Endothelial cell of umbilical vein (primary cell): Measurements from ENCODE around the gene SPRED2. TPM values are rescaled to one million over a fixed set of nuclear protein-coding genes. Genes with fewer than 3 reads are reported as not detected.

ENCODE experiments used
- BruUV-seq: library from RNA; stranded (reverse); fragments of 400-500 nt; replicated peaks from 2 replicates; lab custom pipeline; 2021; lab: Mats Ljungman, UMichigan
- CTCF ChIA-PET: fragments of 300-600, 350-600 bp; sonication (Branson Sonifier 250); formaldehyde crosslinking; loops from one replicate; lab custom pipeline; 2021; ENCODE audit warnings: antibody characterized with exemption, inconsistent platforms; lab: Charles Lee
- POLR2A ChIA-PET: fragments of 300-600, 350-600 bp; sonication (Branson Sonifier 250); formaldehyde crosslinking; loops from one replicate; lab custom pipeline; 2021; ENCODE audit warnings: antibody characterized with exemption, inconsistent platforms; lab: Charles Lee
- DNase-seq: peaks from one replicate; pipeline ENCODE4 v3.0.0-alpha.2; 2011; ENCODE audit warnings: low read depth, low spot score
- FAIRE-seq: peaks from 2 replicates; lab custom pipeline; 2011; peaks lifted over from hg19 to GRCh38; lab: Jason Lieb, UNC
- H2AFZ ChIP-seq: 2 replicates; pipeline ENCODE4 v1.6.0; 2012; ENCODE audit warnings: low read depth, low read length, control low read depth, inconsistent platforms
- H3K27ac ChIP-seq: 2 replicates; pipeline ENCODE4 v1.5.1; 2011; ENCODE audit warnings: low read depth, mild to moderate bottlenecking, control low read depth, low read length, moderate library complexity; ENCODE audit not compliant: insufficient read depth
- H3K27me3 ChIP-seq, 2 experiments: 2 replicates each; pipeline versions ENCODE4 v1.6.0 to v1.6.1; 2011; ENCODE audit warnings: low read length in 2 of 2, mixed read lengths in 1 of 2; ENCODE audit not compliant: control insufficient read depth in 2 of 2, insufficient read depth in 2 of 2
- H3K36me3 ChIP-seq, 2 experiments: 2 replicates in 1 of 2; 3 replicates in 1 of 2; pipeline ENCODE4 v1.5.1; 2011; ENCODE audit warnings: low read length in 2 of 2, mild to moderate bottlenecking in 1 of 2, moderate library complexity in 1 of 2; ENCODE audit not compliant: control insufficient read depth in 2 of 2, insufficient read depth in 2 of 2; ENCODE audit errors: extremely low read depth in 1 of 2
- H3K4me1 ChIP-seq: 3 replicates; pipeline ENCODE4 v1.5.1; 2011; ENCODE audit warnings: mild to moderate bottlenecking, low read length; ENCODE audit not compliant: control insufficient read depth, insufficient read depth; ENCODE audit errors: extremely low read depth
- H3K4me2 ChIP-seq: 2 replicates; pipeline ENCODE4 v1.6.1; 2011; ENCODE audit warnings: low read length, control low read depth, mixed read lengths; ENCODE audit not compliant: insufficient read depth
- H3K4me3 ChIP-seq, 3 experiments: fragments of 200-600 bp in 1 of 3; sonication (generic), shearing (Covaris generic) in 1 of 3; replicated peaks in 1 of 3; 2 replicates each; pipeline ENCODE4 v1.5.1; 2011 to 2016; ENCODE audit warnings: control low read depth in 3 of 3, low read length in 3 of 3, mild to moderate bottlenecking in 2 of 3, inconsistent platforms in 1 of 3, low read depth in 1 of 3, moderate library complexity in 1 of 3; ENCODE audit not compliant: insufficient read depth in 1 of 3
- H3K79me2 ChIP-seq: 2 replicates; pipeline ENCODE4 v1.6.0; 2012; ENCODE audit warnings: low read length, inconsistent platforms; ENCODE audit not compliant: control insufficient read depth, insufficient read depth
- H3K9ac ChIP-seq: replicated peaks from 2 replicates; pipeline ENCODE3; 2011; ENCODE audit warnings: low read length, control low read depth; ENCODE audit not compliant: insufficient read depth; ENCODE audit errors: extremely low read depth
- H3K9me1 ChIP-seq: replicated peaks from 3 replicates; pipeline ENCODE4 v1.6.0; 2011; ENCODE audit warnings: mild to moderate bottlenecking, low read length; ENCODE audit not compliant: control insufficient read depth, insufficient read depth; ENCODE audit errors: extremely low read depth
- H3K9me3 ChIP-seq: replicated peaks from 2 replicates; pipeline ENCODE4 v1.5.1; 2012; ENCODE audit warnings: low read length, inconsistent platforms; ENCODE audit not compliant: control insufficient read depth, insufficient read depth
- H4K20me1 ChIP-seq: replicated peaks from 2 replicates; pipeline ENCODE3; 2011; ENCODE audit warnings: mild to moderate bottlenecking, low read length; ENCODE audit not compliant: control insufficient read depth, insufficient read depth; ENCODE audit errors: extremely low read depth
- CTCF ChIP-seq, 2 donors: IDR thresholded peaks; 1 replicate in 1 of 2; 2 replicates in 1 of 2; pipeline ENCODE4 v1.5.1; 2011; ENCODE audit warnings: low read length in 2 of 2, mild to moderate bottlenecking in 2 of 2, moderate library complexity in 2 of 2, control low read depth in 1 of 2, inconsistent platforms in 1 of 2, low read depth in 1 of 2; ENCODE audit not compliant: insufficient read depth in 1 of 2; ENCODE audit errors: extremely low read depth in 1 of 2
- EZH2 ChIP-seq: IDR thresholded peaks from 2 replicates; pipeline ENCODE4 v1.6.1; 2012; ENCODE audit warnings: borderline replicate concordance, low read depth, mild to moderate bottlenecking, moderate library complexity, low read length, inconsistent platforms; ENCODE audit not compliant: severe bottlenecking
- FOS ChIP-seq: IDR thresholded peaks from 2 replicates; pipeline ENCODE4 v1.6.1; 2011; ENCODE audit warnings: mild to moderate bottlenecking, low read length, moderate library complexity, borderline replicate concordance; ENCODE audit not compliant: insufficient read depth
- GATA2 ChIP-seq: IDR thresholded peaks from 2 replicates; pipeline ENCODE4 v1.7.0; 2011; ENCODE audit warnings: low read depth, mild to moderate bottlenecking, moderate library complexity, mixed read lengths, low read length; ENCODE audit not compliant: insufficient read length, insufficient read depth
- JUN ChIP-seq: IDR thresholded peaks from 2 replicates; pipeline ENCODE4 v1.6.1; 2011; ENCODE audit warnings: borderline replicate concordance, low read depth; ENCODE audit not compliant: insufficient read length, insufficient read depth
- MAX ChIP-seq: IDR thresholded peaks from 2 replicates; pipeline ENCODE4 v1.6.1; 2011; ENCODE audit not compliant: insufficient read depth, insufficient read length
- MYC ChIP-seq: IDR thresholded peaks from one replicate; pipeline ENCODE4 v1.6.1; 2011; ENCODE audit warnings: mild to moderate bottlenecking, low read depth, low read length
- POLR2A ChIP-seq: IDR thresholded peaks from 2 replicates; pipeline ENCODE4 v1.6.1; 2012; ENCODE audit warnings: low read depth, mild to moderate bottlenecking, control low read depth, low read length
- POLR2AphosphoS5 ChIP-seq: IDR thresholded peaks from 2 replicates; pipeline ENCODE4 v1.6.1; 2012; ENCODE audit warnings: low read depth, mild to moderate bottlenecking, control low read depth, low read length, moderate library complexity; ENCODE audit not compliant: insufficient read depth
- dilution Hi-C: fragments of 300-500 bp; cut with MboI; formaldehyde crosslinking; loops from one replicate; pipeline ENCODE4 v1.15.0; 2019; ENCODE audit warnings: low sequenced_read_pairs; ENCODE audit not compliant: extremely low pct_ligation_motif_present
- intact Hi-C: fragments of 100-400 bp; cut with micrococcal nuclease; formaldehyde crosslinking; loops from one replicate; pipeline ENCODE4 v1.10.0; 2022
- polyA plus RNA-seq, 4 experiments: library from polyadenylated mRNA; depleted of rRNA in 3 of 4; stranded (reverse) in 3 of 4; unstranded in 1 of 4; fragments of >200 nt; gene quantifications; 2 replicates each; pipeline versions ENCODE4 v1.2.1 to v1.2.3, GENCODE V29; 2011 to 2012; ENCODE audit warnings: missing spikeins in 1 of 4
- total RNA-seq: library from RNA; stranded (reverse); gene quantifications from 2 replicates; pipeline ENCODE4 v1.2.3, GENCODE V29; 2021

Gene SPRED2
- total and polyA plus RNA-seq, 2 donors (not counting 3 experiments of a cell fraction or from before 2014, with no cell fraction given): 3.6 to 9.6 TPM

- no peak overlapping the region for H3K9ac ChIP-seq
- peaks cover 20% of the 10 kb centered on the region for H3K4me1 ChIP-seq
- H3K27ac ChIP-seq: no peak overlapping the region
- dilution Hi-C loops (no loop called here), intact Hi-C loops (loop anchor here (5.0 kb wide), 2 partner anchors 93 to 182 kb away; no protein-coding TSS in a partner anchor)
- no peak overlapping the region for H3K4me2 ChIP-seq
- ChIA-PET POLR2A (no interaction called here), CTCF (no interaction called here)
- no peaks in the 10 kb centered on the region for H3K36me3 ChIP-seq
- TF ChIP-seq FOS (no peak), POLR2A (no peak), EZH2 (no peak), JUN (no peak), MYC (no peak), MAX (no peak), POLR2AphosphoS5 (no peak), GATA2 (no peak), CTCF (IDR thresholded peaks at IDR 0.05; ENCODE audit: extremely low read depth in 1 of 2, insufficient read depth in 1 of 2, low read depth in 1 of 2, low read length in 2 of 2) (no peak)
- no peaks in the 10 kb centered on the region for H3K9me1 ChIP-seq
- H3K4me3 ChIP-seq: no peak overlapping the region
- H3K27me3 ChIP-seq: peaks cover 4 to 7% of the 10 kb centered on the region in 2 experiments
- FAIRE-seq: no peak
- H4K20me1 ChIP-seq: no peaks in the 10 kb centered on the region
- BruUV-seq: no TSS peak
- DNase-seq: no peak
- no peak overlapping the region for H2AFZ ChIP-seq
- no peaks in the 10 kb centered on the region for H3K79me2 ChIP-seq
- no peaks in the 10 kb centered on the region for H3K9me3 ChIP-seq
These were observed 62.4 kb downstream of the SPRED2 start for GRCh38 chr2:65369980-65370379.
